Activated naive CD4-positive, alpha-beta T cell treated with anti-CD3 and anti-CD28 coated beads, Interleukin-2, amount 10 ng/mL, durations not matched to agents 7 days and 5 days (primary cell): ENCODE data around the gene S1PR3.

Experiments used
- CTCF ChIA-PET: fragments of 350-600 bp; sonication (Branson Sonifier 250); formaldehyde crosslinking; loops from one replicate; lab custom pipeline; 2021; ENCODE audit warnings: antibody characterized with exemption; lab: Charles Lee
- DNase-seq: peaks from one replicate; pipeline ENCODE4 v3.0.0-alpha.2; 2020
- H3K27ac Mint-ChIP-seq: one replicate; pipeline ENCODE4 v1.8.0; 2021; ENCODE audit warnings: mild to moderate bottlenecking, moderate library complexity, mixed read lengths
- H3K27me3 Mint-ChIP-seq: one replicate; pipeline ENCODE4 v1.8.0; 2021; ENCODE audit warnings: mild to moderate bottlenecking, mixed read lengths
- H3K36me3 Mint-ChIP-seq: one replicate; pipeline ENCODE4 v1.8.0; 2021; ENCODE audit warnings: mixed read lengths
- H3K4me1 Mint-ChIP-seq: one replicate; pipeline ENCODE4 v1.8.0; 2021; ENCODE audit warnings: mixed read lengths
- H3K4me3 Mint-ChIP-seq: one replicate; pipeline ENCODE4 v1.8.0; 2021; ENCODE audit warnings: mild to moderate bottlenecking, moderate library complexity, mixed read lengths
- H3K9me3 Mint-ChIP-seq: one replicate; pipeline ENCODE4 v1.8.0; 2021; ENCODE audit warnings: mixed read lengths

Gene S1PR3

DNA sequence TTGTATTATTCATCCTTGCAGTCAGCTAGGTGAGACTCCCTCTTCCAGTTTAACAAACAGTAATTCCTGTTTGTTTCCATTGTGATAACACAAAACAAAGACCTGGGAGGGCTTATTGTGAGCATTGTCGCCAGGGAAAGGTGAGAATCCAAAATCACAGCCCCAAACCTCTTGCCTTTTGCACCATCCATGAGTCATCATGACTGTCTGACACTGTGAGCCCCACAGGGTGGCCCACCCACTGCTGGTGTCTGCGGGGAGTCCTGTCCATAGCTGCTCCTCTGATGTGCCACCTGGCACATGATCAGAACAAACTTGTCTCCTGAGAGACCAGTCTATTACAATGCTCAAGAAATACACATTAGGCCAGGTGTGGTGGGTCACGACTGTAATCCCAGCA lies 33.7 kb upstream of the S1PR3 start:
- Mint-ChIP-seq H3K27ac (no peak overlapping the region), H3K4me1 (no peaks in the 10 kb centered on the region), H3K27me3 (peaks cover 47% of the 10 kb centered on the region), H3K4me3 (no peak overlapping the region), H3K9me3 (no peaks in the 10 kb centered on the region), H3K36me3 (no peaks in the 10 kb centered on the region)
- no peak for DNase-seq
- CTCF ChIA-PET = no interaction called here

- H3K36me3 Mint-ChIP-seq = no peaks in the 10 kb centered on the region
- no peak overlapping the region for H3K27ac Mint-ChIP-seq
- peaks cover 33% of the 10 kb centered on the region for H3K27me3 Mint-ChIP-seq
- no peak for DNase-seq
- no peaks in the 10 kb centered on the region for H3K4me1 Mint-ChIP-seq
- H3K9me3 Mint-ChIP-seq = no peaks in the 10 kb centered on the region
- H3K4me3 Mint-ChIP-seq = no peak overlapping the region
- CTCF ChIA-PET = no interaction called here
Measured at GRCh38 chr9:88959727-88960469, 31.4 kb upstream of the S1PR3 start.

- no peak overlapping the region for H3K4me3 Mint-ChIP-seq
- CTCF ChIA-PET = no interaction called here
- H3K36me3 Mint-ChIP-seq = no peaks in the 10 kb centered on the region
- H3K27me3 Mint-ChIP-seq = peaks cover 28% of the 10 kb centered on the region
- H3K27ac Mint-ChIP-seq = no peak overlapping the region
- no peaks in the 10 kb centered on the region for H3K9me3 Mint-ChIP-seq
- no peaks in the 10 kb centered on the region for H3K4me1 Mint-ChIP-seq
- DNase-seq = no peak
Measured at GRCh38 chr9:88960632-88961031, 30.6 kb upstream of the S1PR3 start.

DNA sequence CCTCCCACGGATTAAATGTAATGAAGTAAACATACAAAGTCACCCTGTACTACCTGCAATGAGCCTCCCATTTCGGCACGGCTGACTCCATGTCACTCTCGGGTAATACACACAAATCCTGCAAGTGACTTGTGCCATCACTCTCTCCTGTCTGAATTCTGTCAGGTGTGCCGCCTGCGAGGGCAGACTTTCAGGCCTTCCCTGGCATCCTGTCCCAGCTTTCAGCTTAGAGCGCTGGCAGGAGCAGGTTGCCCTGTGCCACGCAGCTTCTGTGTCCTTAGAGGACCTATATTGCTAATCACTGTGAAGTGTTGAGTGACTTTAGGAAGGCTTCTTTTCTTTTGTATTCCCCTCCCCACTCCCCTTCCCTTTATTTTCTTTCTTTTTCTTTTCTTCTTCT lies 25.8 kb upstream of the S1PR3 start:
- no peak overlapping the region for H3K4me3 Mint-ChIP-seq
- no peaks in the 10 kb centered on the region for H3K9me3 Mint-ChIP-seq

GRCh38 chr9:88966894-88967676 lies 24.2 kb upstream of the S1PR3 start:
- no peak overlapping the region for H3K4me3 Mint-ChIP-seq
- CTCF ChIA-PET = no interaction called here
- no peaks in the 10 kb centered on the region for H3K4me1 Mint-ChIP-seq
- no peak overlapping the region for H3K27ac Mint-ChIP-seq
- no peaks in the 10 kb centered on the region for H3K9me3 Mint-ChIP-seq
- peaks cover 17% of the 10 kb centered on the region for H3K27me3 Mint-ChIP-seq
- H3K36me3 Mint-ChIP-seq = no peaks in the 10 kb centered on the region
- DNase-seq = no peak

More for the DNA sequence above, 25.8 kb upstream of the S1PR3 start:
- no peak overlapping the region for H3K27ac Mint-ChIP-seq
- CTCF ChIA-PET = no interaction called here
- no peaks in the 10 kb centered on the region for H3K36me3 Mint-ChIP-seq
- H3K27me3 Mint-ChIP-seq = peaks cover 21% of the 10 kb centered on the region
- no peak for DNase-seq
- no peaks in the 10 kb centered on the region for H3K4me1 Mint-ChIP-seq

DNA sequence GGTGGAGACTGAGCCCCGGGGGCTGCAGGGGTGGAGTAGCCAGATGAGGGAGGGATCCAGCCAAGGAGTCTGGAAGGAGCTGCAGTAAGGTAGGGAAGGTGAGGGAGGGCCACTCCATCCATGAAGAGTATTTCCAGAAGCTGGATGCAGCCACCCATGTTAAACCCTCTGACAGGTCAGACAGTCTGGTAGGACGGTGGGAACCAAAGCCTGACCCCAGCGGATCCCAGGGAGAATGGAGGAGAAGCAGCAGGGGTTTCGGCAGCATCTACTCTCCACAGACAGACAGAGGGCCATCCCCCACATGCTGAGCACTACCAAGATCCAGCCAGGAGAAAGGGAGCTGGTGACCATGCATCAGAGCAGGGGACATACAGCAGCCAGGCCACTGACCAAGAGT lies 22.5 kb upstream of the S1PR3 start:
- peaks cover 17% of the 10 kb centered on the region for H3K27me3 Mint-ChIP-seq
- H3K9me3 Mint-ChIP-seq = no peaks in the 10 kb centered on the region
- H3K4me3 Mint-ChIP-seq = no peak overlapping the region
- no peaks in the 10 kb centered on the region for H3K4me1 Mint-ChIP-seq
- no peak for DNase-seq
- H3K36me3 Mint-ChIP-seq = no peaks in the 10 kb centered on the region
- H3K27ac Mint-ChIP-seq = no peak overlapping the region
- CTCF ChIA-PET = no interaction called here

DNA sequence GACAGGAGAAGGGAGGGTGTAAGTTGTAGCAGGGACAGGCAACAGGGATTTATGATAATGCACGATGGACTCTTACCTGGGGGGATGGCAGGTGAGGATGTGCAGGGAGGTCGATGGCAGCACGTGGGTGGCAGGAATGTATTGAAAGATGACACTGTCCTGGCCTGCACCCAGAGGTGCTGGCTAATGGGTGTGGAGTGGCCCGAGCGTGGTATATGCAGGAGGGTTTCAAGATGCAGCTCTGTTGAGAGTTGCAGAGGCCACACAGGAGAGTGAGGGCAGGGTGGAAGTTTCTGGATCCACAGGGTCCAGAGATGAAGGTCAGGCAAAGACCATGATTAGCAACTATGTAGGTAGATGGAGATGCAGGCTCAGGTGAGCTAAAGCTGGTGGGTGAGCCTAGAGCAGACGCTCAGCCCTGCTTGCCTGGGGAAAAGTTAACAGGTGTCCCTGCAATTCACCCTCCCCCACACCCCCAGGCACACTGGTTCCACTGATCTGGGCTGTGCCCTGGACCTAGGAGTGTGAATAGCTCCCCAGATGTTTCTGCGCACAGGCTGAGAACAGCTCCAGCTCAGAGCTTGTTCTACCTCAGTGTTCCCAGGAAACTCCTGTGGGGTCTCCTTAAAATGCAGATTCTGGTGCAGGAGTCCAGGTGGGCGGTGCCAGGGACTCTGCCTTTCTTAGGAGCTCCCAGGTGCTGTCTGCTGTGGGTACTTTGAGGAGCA lies 21.5 kb upstream of the S1PR3 start:
- Mint-ChIP-seq H3K36me3 (no peaks in the 10 kb centered on the region), H3K4me3 (no peak overlapping the region), H3K27ac (no peak overlapping the region), H3K27me3 (peaks cover 17% of the 10 kb centered on the region), H3K4me1 (no peaks in the 10 kb centered on the region), H3K9me3 (no peaks in the 10 kb centered on the region)
- CTCF ChIA-PET = no interaction called here
- no peak for DNase-seq

DNA sequence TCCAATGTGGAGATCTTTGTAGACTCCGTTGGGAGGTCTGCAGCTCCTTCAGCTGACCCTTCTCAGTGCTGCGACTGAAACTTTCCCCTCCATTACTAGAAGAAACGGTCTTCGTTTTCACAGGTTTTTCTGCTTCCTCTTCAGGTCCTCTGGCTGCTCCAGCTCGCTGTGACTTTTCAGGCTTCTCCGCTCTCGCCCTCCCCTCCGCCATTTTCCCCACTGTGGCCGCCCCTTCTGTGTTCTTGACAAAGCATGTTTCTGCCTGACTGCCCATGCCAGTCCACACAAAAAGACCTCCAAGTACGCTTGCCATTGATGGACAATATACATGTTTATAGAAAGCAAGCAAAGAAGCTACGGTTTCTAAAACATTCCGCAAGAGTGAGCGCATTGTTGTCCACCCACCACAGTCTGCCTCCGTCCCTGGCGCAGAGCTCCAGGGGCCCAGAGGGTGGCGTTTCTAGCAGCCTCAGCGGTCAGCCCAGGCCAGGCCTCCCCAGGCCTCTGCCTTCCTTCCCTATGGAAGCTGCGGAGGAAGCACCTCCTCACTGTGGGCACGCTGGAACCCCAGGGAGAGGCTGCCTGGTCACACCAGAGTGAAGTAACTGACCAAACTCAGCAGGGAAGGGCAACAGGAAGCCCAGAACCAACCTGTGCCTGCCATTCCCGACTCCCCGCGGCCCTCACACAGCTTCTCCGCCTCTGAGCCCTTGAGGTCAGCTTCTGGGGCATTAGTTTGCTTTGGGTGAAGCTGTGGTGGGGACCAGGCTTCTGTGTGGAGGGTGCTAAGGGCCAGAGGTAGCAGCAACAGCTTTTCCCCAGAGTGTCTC lies 19.9 kb upstream of the S1PR3 start:
- Mint-ChIP-seq H3K36me3 (no peaks in the 10 kb centered on the region), H3K9me3 (no peaks in the 10 kb centered on the region), H3K27ac (no peak overlapping the region), H3K27me3 (peaks cover 17% of the 10 kb centered on the region), H3K4me1 (no peaks in the 10 kb centered on the region), H3K4me3 (no peak overlapping the region)
- CTCF ChIA-PET = no interaction called here
- no peak for DNase-seq

DNA sequence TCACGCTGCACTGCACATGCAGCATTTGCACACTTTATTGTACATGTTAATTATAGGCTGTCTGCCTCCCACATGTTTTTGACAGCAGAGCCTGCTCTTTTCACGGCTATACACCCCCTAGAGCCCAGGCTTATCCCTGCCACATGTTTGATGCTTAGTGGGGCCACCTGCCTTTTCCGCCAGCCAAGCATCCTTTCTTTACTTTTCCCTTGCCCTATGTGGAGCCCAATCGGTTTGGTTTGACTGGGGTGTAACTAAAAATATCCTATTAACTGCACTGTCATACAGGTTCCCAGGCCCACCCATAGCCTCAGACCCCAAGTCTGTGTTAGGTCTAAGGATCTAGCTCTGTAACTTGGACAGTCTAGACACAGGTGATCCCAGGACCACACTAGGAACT lies 18.9 kb upstream of the S1PR3 start:
- CTCF ChIA-PET = no interaction called here
- Mint-ChIP-seq H3K4me1 (no peaks in the 10 kb centered on the region), H3K27ac (no peak overlapping the region), H3K4me3 (no peak overlapping the region), H3K27me3 (peaks cover 26% of the 10 kb centered on the region), H3K9me3 (no peaks in the 10 kb centered on the region), H3K36me3 (no peaks in the 10 kb centered on the region)
- DNase-seq = no peak

- peaks cover 33% of the 10 kb centered on the region for H3K27me3 Mint-ChIP-seq
- CTCF ChIA-PET = no interaction called here
- no peaks in the 10 kb centered on the region for H3K4me1 Mint-ChIP-seq
- H3K4me3 Mint-ChIP-seq = no peak overlapping the region
- no peak for DNase-seq
- no peaks in the 10 kb centered on the region for H3K36me3 Mint-ChIP-seq
- no peak overlapping the region for H3K27ac Mint-ChIP-seq
- no peaks in the 10 kb centered on the region for H3K9me3 Mint-ChIP-seq
Measured at GRCh38 chr9:88973281-88974045, 17.8 kb upstream of the S1PR3 start.

DNA sequence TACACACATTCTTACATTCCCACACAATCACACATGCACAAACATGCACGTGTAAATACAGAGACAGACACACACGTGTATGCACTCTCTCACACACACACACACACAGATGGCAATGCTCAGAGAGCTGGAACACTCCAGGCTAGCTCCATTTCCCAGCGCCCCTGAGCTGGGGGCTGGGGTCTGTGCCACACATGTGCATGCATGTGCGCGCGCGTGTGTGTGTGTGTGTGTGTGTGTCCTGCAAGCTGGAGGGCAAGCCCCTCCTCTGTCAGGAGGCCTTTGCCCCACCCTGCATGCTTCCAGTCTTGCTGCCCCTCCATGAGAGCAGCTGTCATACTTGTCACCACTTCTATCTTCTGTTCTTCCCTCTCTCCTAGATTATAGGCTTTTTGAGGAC lies 16.6 kb upstream of the S1PR3 start:
- CTCF ChIA-PET = no interaction called here

GRCh38 chr9:88975966-88976889 lies 15.0 kb upstream of the S1PR3 start:
- H3K9me3 Mint-ChIP-seq = no peaks in the 10 kb centered on the region
- CTCF ChIA-PET = no interaction called here
- no peak overlapping the region for H3K27ac Mint-ChIP-seq
- no peak overlapping the region for H3K4me3 Mint-ChIP-seq
- H3K36me3 Mint-ChIP-seq = no peaks in the 10 kb centered on the region
- H3K4me1 Mint-ChIP-seq = no peaks in the 10 kb centered on the region
- peaks cover 19% of the 10 kb centered on the region for H3K27me3 Mint-ChIP-seq
- no peak for DNase-seq

More for the DNA sequence above, 16.6 kb upstream of the S1PR3 start:
- no peaks in the 10 kb centered on the region for H3K36me3 Mint-ChIP-seq
- H3K27ac Mint-ChIP-seq = no peak overlapping the region
- no peaks in the 10 kb centered on the region for H3K4me1 Mint-ChIP-seq
- DNase-seq = no peak
- H3K9me3 Mint-ChIP-seq = no peaks in the 10 kb centered on the region
- no peak overlapping the region for H3K4me3 Mint-ChIP-seq
- H3K27me3 Mint-ChIP-seq = peaks cover 26% of the 10 kb centered on the region

DNA sequence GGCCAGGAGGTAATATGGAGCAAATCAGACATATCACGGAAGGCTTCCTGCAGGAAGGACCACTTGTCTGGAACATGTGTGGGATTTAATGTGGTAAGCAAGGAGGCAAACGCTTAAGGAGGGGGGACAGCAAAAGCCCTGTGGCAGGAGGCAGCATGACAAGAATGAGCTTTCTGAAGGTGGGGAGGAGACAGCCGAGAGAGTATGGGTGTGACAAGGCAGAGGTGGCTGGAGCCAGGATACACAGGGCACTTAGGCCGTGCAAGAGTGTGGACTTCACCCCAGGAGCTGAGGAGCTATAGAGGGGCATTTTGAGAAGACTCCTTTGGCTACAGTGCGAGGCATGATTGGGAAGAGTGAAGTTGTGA lies 14.4 kb upstream of the S1PR3 start:
- H3K9me3 Mint-ChIP-seq = no peaks in the 10 kb centered on the region
- H3K27ac Mint-ChIP-seq = no peak overlapping the region
- H3K27me3 Mint-ChIP-seq = peaks cover 18% of the 10 kb centered on the region
- no peaks in the 10 kb centered on the region for H3K36me3 Mint-ChIP-seq
- H3K4me3 Mint-ChIP-seq = no peak overlapping the region
- CTCF ChIA-PET = no interaction called here
- DNase-seq = no peak
- H3K4me1 Mint-ChIP-seq = no peaks in the 10 kb centered on the region
